ENCODE data around the gene TRAPPC6A.

Gene TRAPPC6A

DNA sequence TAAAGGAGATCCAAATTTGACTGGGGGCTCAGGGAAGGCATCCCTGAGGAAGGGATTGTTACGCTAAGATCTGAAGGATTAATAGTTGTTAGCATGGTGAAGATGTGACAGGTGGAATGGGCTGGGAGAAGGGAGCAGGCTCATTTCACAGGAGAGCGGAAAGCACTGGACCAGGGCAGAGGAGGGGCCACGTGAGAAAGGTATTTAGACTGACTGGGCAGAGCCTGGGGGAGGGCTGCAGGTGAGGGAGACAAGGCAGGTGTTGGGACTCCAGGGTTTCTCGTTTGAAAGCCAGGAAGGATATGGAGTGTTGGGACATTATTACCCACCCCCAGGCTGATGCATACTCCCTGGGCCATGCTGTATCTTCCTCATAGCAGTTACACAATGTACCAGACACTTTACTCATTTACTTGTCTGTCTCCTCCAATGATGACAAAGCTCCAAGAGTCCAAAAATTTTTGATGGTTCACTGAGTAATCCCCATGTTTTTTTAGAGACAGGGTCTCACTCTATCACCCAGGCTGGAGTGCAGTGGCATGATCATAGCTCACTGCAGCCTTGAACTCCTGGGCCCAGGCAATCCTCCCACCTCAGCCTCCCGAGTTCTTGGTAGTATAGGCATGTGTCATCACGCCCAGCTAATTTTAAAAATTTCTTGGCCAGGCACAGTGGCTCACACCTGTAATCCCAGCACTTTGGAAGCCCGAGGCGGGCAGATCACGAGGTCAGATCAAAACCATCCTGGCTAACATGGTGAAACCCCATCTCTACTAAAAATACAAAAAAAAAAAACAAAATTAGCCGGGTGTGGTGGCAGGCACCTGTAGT lies 2.3 kb downstream of the TRAPPC6A start:
- H3K36me3 ChIP-seq (ENCODE audit: control insufficient read depth in 5 of 5, insufficient read depth in 5 of 5, low read length in 5 of 5): peaks cover 0 to 3% (median 0%) of the 10 kb centered on the region in 5 donors
- H3K9ac ChIP-seq (ENCODE audit: low read length in 5 of 5): no peak overlapping the region
- no peaks in the 10 kb centered on the region for H3K9me3 ChIP-seq (ENCODE audit: control insufficient read depth in 5 of 5, low read length in 5 of 5)
- H3K27ac ChIP-seq (ENCODE audit: low read depth, low read length): no peak overlapping the region
- H3K27me3 ChIP-seq (ENCODE audit: control insufficient read depth in 5 of 5, insufficient read depth in 4 of 5, low read length in 5 of 5): peaks cover 0 to 3% (median 0%) of the 10 kb centered on the region in 5 donors
- no peak overlapping the region for H3K4me3 ChIP-seq (ENCODE audit: low read depth in 1 of 5, low read length in 5 of 5)
- peaks cover 8 to 41% (median 32%) of the 10 kb centered on the region in 5 donors for H3K4me1 ChIP-seq (ENCODE audit: control insufficient read depth in 5 of 5, insufficient read depth in 5 of 5, low read length in 5 of 5)

- no peak overlapping the region for H3K4me3 ChIP-seq (ENCODE audit: low read depth in 1 of 5, low read length in 5 of 5)
- no peaks in the 10 kb centered on the region for H3K9me3 ChIP-seq (ENCODE audit: control insufficient read depth in 5 of 5, low read length in 5 of 5)
- H3K4me1 ChIP-seq (ENCODE audit: control insufficient read depth in 5 of 5, insufficient read depth in 5 of 5, low read length in 5 of 5): peaks cover 5 to 29% (median 17%) of the 10 kb centered on the region in 5 donors
- H3K9ac ChIP-seq (ENCODE audit: low read length in 5 of 5): peak overlapping the region in 1 of 5 donors; percentile 30
- H3K36me3 ChIP-seq (ENCODE audit: control insufficient read depth in 5 of 5, insufficient read depth in 5 of 5, low read length in 5 of 5): peaks cover 0 to 2% (median 0%) of the 10 kb centered on the region in 5 donors
- H3K27ac ChIP-seq (ENCODE audit: low read depth, low read length): no peak overlapping the region
- peaks cover 0 to 3% (median 0%) of the 10 kb centered on the region in 5 donors for H3K27me3 ChIP-seq (ENCODE audit: control insufficient read depth in 5 of 5, insufficient read depth in 4 of 5, low read length in 5 of 5)
Measured at GRCh38 chr19:45173816-45174215, 4.2 kb downstream of the TRAPPC6A start.

- Histone ChIP-seq H3K4me3 (ENCODE audit: low read depth in 1 of 5, low read length in 5 of 5) (no peak overlapping the region), H3K27me3 (ENCODE audit: control insufficient read depth in 5 of 5, insufficient read depth in 4 of 5, low read length in 5 of 5) (no peaks in the 10 kb centered on the region), H3K27ac (ENCODE audit: low read depth, low read length) (no peak overlapping the region), H3K4me1 (ENCODE audit: control insufficient read depth in 5 of 5, insufficient read depth in 5 of 5, low read length in 5 of 5) (peaks cover 3 to 28% (median 13%) of the 10 kb centered on the region in 5 donors), H3K36me3 (ENCODE audit: control insufficient read depth in 5 of 5, insufficient read depth in 5 of 5, low read length in 5 of 5) (peaks cover 0 to 2% (median 0%) of the 10 kb centered on the region in 5 donors), H3K9me3 (ENCODE audit: control insufficient read depth in 5 of 5, low read length in 5 of 5) (no peaks in the 10 kb centered on the region), H3K9ac (ENCODE audit: low read length in 5 of 5) (peak overlapping the region in 1 of 5 donors; percentile 11)
Measured at GRCh38 chr19:45172611-45173208, 5.3 kb downstream of the TRAPPC6A start.

DNA sequence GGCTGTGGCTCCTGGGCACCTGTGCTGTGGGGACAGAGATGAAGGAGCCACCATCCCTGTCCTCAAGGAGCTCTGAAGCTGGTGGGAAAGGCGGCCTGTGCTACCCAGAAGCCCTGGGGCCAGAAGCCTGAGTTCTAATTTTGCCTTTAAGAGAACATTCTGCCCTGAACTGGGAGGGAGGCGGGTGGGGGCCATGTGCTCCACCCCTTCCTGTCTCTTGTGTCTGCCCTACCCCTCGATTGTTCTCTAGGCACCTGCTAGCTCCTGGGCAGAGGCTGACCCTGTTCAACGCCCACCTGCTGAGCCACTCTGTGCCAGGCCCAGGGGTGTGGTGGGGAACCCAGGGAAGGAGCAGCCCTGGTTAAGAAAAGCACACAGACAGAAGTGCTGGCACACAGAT lies 5.9 kb downstream of the TRAPPC6A start:
- no peak overlapping the region for H3K4me3 ChIP-seq (ENCODE audit: low read depth in 1 of 5, low read length in 5 of 5)
- H3K27me3 ChIP-seq (ENCODE audit: control insufficient read depth in 5 of 5, insufficient read depth in 4 of 5, low read length in 5 of 5): no peaks in the 10 kb centered on the region
- H3K9me3 ChIP-seq (ENCODE audit: control insufficient read depth in 5 of 5, low read length in 5 of 5): no peaks in the 10 kb centered on the region
- peaks cover 0 to 2% (median 0%) of the 10 kb centered on the region in 5 donors for H3K36me3 ChIP-seq (ENCODE audit: control insufficient read depth in 5 of 5, insufficient read depth in 5 of 5, low read length in 5 of 5)
- no peak overlapping the region for H3K27ac ChIP-seq (ENCODE audit: low read depth, low read length)
- peaks cover 2 to 24% (median 8%) of the 10 kb centered on the region in 5 donors for H3K4me1 ChIP-seq (ENCODE audit: control insufficient read depth in 5 of 5, insufficient read depth in 5 of 5, low read length in 5 of 5)
- no peak overlapping the region for H3K9ac ChIP-seq (ENCODE audit: low read length in 5 of 5)

- H3K4me1 ChIP-seq (ENCODE audit: control insufficient read depth in 5 of 5, insufficient read depth in 5 of 5, low read length in 5 of 5): peaks cover 0 to 32% (median 8%) of the 10 kb centered on the region in 5 donors
- no peak overlapping the region for H3K27ac ChIP-seq (ENCODE audit: low read depth, low read length)
- peaks cover 0 to 2% (median 0%) of the 10 kb centered on the region in 5 donors for H3K36me3 ChIP-seq (ENCODE audit: control insufficient read depth in 5 of 5, insufficient read depth in 5 of 5, low read length in 5 of 5)
- H3K27me3 ChIP-seq (ENCODE audit: control insufficient read depth in 5 of 5, insufficient read depth in 4 of 5, low read length in 5 of 5): no peaks in the 10 kb centered on the region
- no peak overlapping the region for H3K9ac ChIP-seq (ENCODE audit: low read length in 5 of 5)
- no peak overlapping the region for H3K4me3 ChIP-seq (ENCODE audit: low read depth in 1 of 5, low read length in 5 of 5)
- H3K9me3 ChIP-seq (ENCODE audit: control insufficient read depth in 5 of 5, low read length in 5 of 5): no peaks in the 10 kb centered on the region
Measured at GRCh38 chr19:45171211-45171623, 6.8 kb downstream of the TRAPPC6A start.

- no peaks in the 10 kb centered on the region for H3K27me3 ChIP-seq (ENCODE audit: control insufficient read depth in 5 of 5, insufficient read depth in 4 of 5, low read length in 5 of 5)
- H3K4me3 ChIP-seq (ENCODE audit: low read depth in 1 of 5, low read length in 5 of 5): no peak overlapping the region
- H3K27ac ChIP-seq (ENCODE audit: low read depth, low read length): no peak overlapping the region
- no peaks in the 10 kb centered on the region for H3K9me3 ChIP-seq (ENCODE audit: control insufficient read depth in 5 of 5, low read length in 5 of 5)
- peaks cover 0 to 2% (median 0%) of the 10 kb centered on the region in 5 donors for H3K36me3 ChIP-seq (ENCODE audit: control insufficient read depth in 5 of 5, insufficient read depth in 5 of 5, low read length in 5 of 5)
- peaks cover 0 to 32% (median 8%) of the 10 kb centered on the region in 5 donors for H3K4me1 ChIP-seq (ENCODE audit: control insufficient read depth in 5 of 5, insufficient read depth in 5 of 5, low read length in 5 of 5)
- H3K9ac ChIP-seq (ENCODE audit: low read length in 5 of 5): no peak overlapping the region
Measured at GRCh38 chr19:45170146-45171106, 7.6 kb downstream of the TRAPPC6A start.

DNA sequence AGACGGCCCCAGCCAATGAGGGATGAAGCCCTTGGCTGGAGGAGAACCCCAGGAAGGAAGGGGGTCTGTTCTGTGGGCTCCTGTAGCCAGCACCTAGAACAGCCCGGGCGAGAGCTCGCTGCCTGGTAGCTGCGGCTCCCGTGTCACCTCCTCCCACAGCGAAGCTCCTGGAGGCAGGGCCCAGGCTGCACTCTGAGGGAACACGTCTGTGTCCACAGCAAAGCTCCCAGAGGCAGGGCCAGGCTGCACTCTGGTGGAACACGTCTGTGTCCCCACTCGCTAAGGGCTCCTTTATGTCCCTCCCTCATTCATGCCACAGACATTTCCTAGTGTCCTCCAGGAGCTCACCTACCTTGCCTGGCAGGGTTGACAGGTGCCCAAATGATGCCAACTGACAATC lies 8.4 kb downstream of the TRAPPC6A start:
- H3K27ac ChIP-seq (ENCODE audit: low read depth, low read length): no peak overlapping the region
- no peaks in the 10 kb centered on the region for H3K9me3 ChIP-seq (ENCODE audit: control insufficient read depth in 5 of 5, low read length in 5 of 5)
- peaks cover 3 to 37% (median 14%) of the 10 kb centered on the region in 5 donors for H3K4me1 ChIP-seq (ENCODE audit: control insufficient read depth in 5 of 5, insufficient read depth in 5 of 5, low read length in 5 of 5)
- no peak overlapping the region for H3K9ac ChIP-seq (ENCODE audit: low read length in 5 of 5)
- H3K36me3 ChIP-seq (ENCODE audit: control insufficient read depth in 5 of 5, insufficient read depth in 5 of 5, low read length in 5 of 5): peaks cover 0 to 2% (median 0%) of the 10 kb centered on the region in 5 donors
- H3K27me3 ChIP-seq (ENCODE audit: control insufficient read depth in 5 of 5, insufficient read depth in 4 of 5, low read length in 5 of 5): peaks cover 0 to 2% (median 0%) of the 10 kb centered on the region in 5 donors
- no peak overlapping the region for H3K4me3 ChIP-seq (ENCODE audit: low read depth in 1 of 5, low read length in 5 of 5)

GRCh38 chr19:45168767-45169351 lies 9.2 kb downstream of the TRAPPC6A start:
- H3K4me1 ChIP-seq (ENCODE audit: control insufficient read depth in 5 of 5, insufficient read depth in 5 of 5, low read length in 5 of 5): peaks cover 3 to 42% (median 17%) of the 10 kb centered on the region in 5 donors
- no peaks in the 10 kb centered on the region for H3K9me3 ChIP-seq (ENCODE audit: control insufficient read depth in 5 of 5, low read length in 5 of 5)
- no peak overlapping the region for H3K9ac ChIP-seq (ENCODE audit: low read length in 5 of 5)
- H3K27ac ChIP-seq (ENCODE audit: low read depth, low read length): no peak overlapping the region
- H3K4me3 ChIP-seq (ENCODE audit: low read depth in 1 of 5, low read length in 5 of 5): no peak overlapping the region
- H3K36me3 ChIP-seq (ENCODE audit: control insufficient read depth in 5 of 5, insufficient read depth in 5 of 5, low read length in 5 of 5): peaks cover 0 to 2% (median 0%) of the 10 kb centered on the region in 5 donors
- peaks cover 0 to 4% (median 0%) of the 10 kb centered on the region in 5 donors for H3K27me3 ChIP-seq (ENCODE audit: control insufficient read depth in 5 of 5, insufficient read depth in 4 of 5, low read length in 5 of 5)

- peaks cover 0 to 2% (median 0%) of the 10 kb centered on the region in 5 donors for H3K36me3 ChIP-seq (ENCODE audit: control insufficient read depth in 5 of 5, insufficient read depth in 5 of 5, low read length in 5 of 5)
- peak overlapping the region in 1 of 5 donors; percentile 20 for H3K9ac ChIP-seq (ENCODE audit: low read length in 5 of 5)
- peaks cover 0 to 34% (median 13%) of the 10 kb centered on the region in 5 donors for H3K4me1 ChIP-seq (ENCODE audit: control insufficient read depth in 5 of 5, insufficient read depth in 5 of 5, low read length in 5 of 5)
- H3K27ac ChIP-seq (ENCODE audit: low read depth, low read length): no peak overlapping the region
- no peak overlapping the region for H3K4me3 ChIP-seq (ENCODE audit: low read depth in 1 of 5, low read length in 5 of 5)
- H3K9me3 ChIP-seq (ENCODE audit: control insufficient read depth in 5 of 5, low read length in 5 of 5): no peaks in the 10 kb centered on the region
- peaks cover 9 to 14% (median 14%) of the 10 kb centered on the region in 5 donors for H3K27me3 ChIP-seq (ENCODE audit: control insufficient read depth in 5 of 5, insufficient read depth in 4 of 5, low read length in 5 of 5)
Measured at GRCh38 chr19:45166723-45167252, 11.2 kb downstream of the TRAPPC6A start.
